ENCODE data around the gene BCAR1.

- TF ChIP-seq CTCF (conservative IDR thresholded peaks at IDR 0.05) (no peak), ZFX (IDR thresholded peaks at IDR 0.05) (no peak)
Measured at GRCh38 chr16:75227361-75228142, 23.9 kb downstream of the BCAR1 start.
